HTR-8/SVneo (cell line): Measurements from ENCODE around the gene TLR2.
A peak's percentile ranks its signal among the peaks of the same experiment; 100 is the strongest.

Source experiments
- DNase-seq: peaks from one replicate; pipeline ENCODE4 v3.0.0; 2011; ENCODE audit warnings: low spot score, mixed read lengths; ENCODE audit not compliant: insufficient read length
- FAIRE-seq: peaks from 2 replicates; lab custom pipeline; 2011; peaks lifted over from hg19 to GRCh38; lab: Jason Lieb, UNC

TLR2 gene

GRCh38 chr4:153684182-153684970, at the start of gene TLR2:
TLR2 (plus strand) TSS chr4:153684280; CDS start chr4:153702908, 18,628 bp downstream.
- peak; percentile 10 for DNase-seq
- no peak for FAIRE-seq

- DNase-seq (peak; percentile 27), FAIRE-seq (no peak)
Measured at GRCh38 chr4:153634738-153635353, 49.2 kb upstream of the TLR2 start.

GRCh38 chr4:153635846-153636245, 48.2 kb upstream of the TLR2 start:
- DNase-seq = no peak
- no peak for FAIRE-seq

GRCh38 chr4:153637201-153637600, 46.9 kb upstream of the TLR2 start:
- no peak for FAIRE-seq
- no peak for DNase-seq

GRCh38 chr4:153638011-153638410, 46.1 kb upstream of the TLR2 start:
- FAIRE-seq = no peak

GRCh38 chr4:153638999-153639398, 45.1 kb upstream of the TLR2 start:
- FAIRE-seq = no peak
- DNase-seq = no peak

More at GRCh38 chr4:153638011-153638410, 46.1 kb upstream of the TLR2 start:
- DNase-seq = no peak

GRCh38 chr4:153639833-153640802, 44.0 kb upstream of the TLR2 start:
- FAIRE-seq (no peak), DNase-seq (no peak)

GRCh38 chr4:153641532-153641931, 42.5 kb upstream of the TLR2 start:
- DNase-seq = no peak
- FAIRE-seq = no peak

- FAIRE-seq (no peak), DNase-seq (peak; percentile 73)
Measured at GRCh38 chr4:153643406-153644383, 40.4 kb upstream of the TLR2 start.

- FAIRE-seq (no peak), DNase-seq (no peak)
Measured at GRCh38 chr4:153645183-153645582, 38.9 kb upstream of the TLR2 start.

- DNase-seq = no peak
- no peak for FAIRE-seq
Measured at GRCh38 chr4:153646261-153646660, 37.8 kb upstream of the TLR2 start.

GRCh38 chr4:153646978-153647377, 37.1 kb upstream of the TLR2 start:
- DNase-seq (no peak), FAIRE-seq (no peak)

- FAIRE-seq (no peak), DNase-seq (no peak)
Measured at GRCh38 chr4:153647975-153648374, 36.1 kb upstream of the TLR2 start.

- no peak for FAIRE-seq
- DNase-seq = no peak
Measured at GRCh38 chr4:153649572-153649991, 34.5 kb upstream of the TLR2 start.

- FAIRE-seq = no peak
Measured at GRCh38 chr4:153651116-153651515, 33.0 kb upstream of the TLR2 start.

GRCh38 chr4:153651587-153651986, 32.5 kb upstream of the TLR2 start:
- FAIRE-seq = peak; percentile 4

More at GRCh38 chr4:153651116-153651515, 33.0 kb upstream of the TLR2 start:
- no peak for DNase-seq

GRCh38 chr4:153652051-153652784, 31.9 kb upstream of the TLR2 start:
- DNase-seq (no peak), FAIRE-seq (peak; percentile 40)

More at GRCh38 chr4:153651587-153651986, 32.5 kb upstream of the TLR2 start:
- DNase-seq = no peak

- no peak for FAIRE-seq
- DNase-seq = no peak
Measured at GRCh38 chr4:153655002-153655541, 29.0 kb upstream of the TLR2 start.
